Right lobe of liver (tissue), 6 donors: Measurements from ENCODE around the gene LCTL. TPM values are rescaled to one million over a fixed set of nuclear protein-coding genes. Genes with fewer than 3 reads are reported as not detected.

Experiments used
- ATAC-seq, 4 donors: fragments of 200-7000 bp; cut with Tn5 transposase; one replicate each; pipeline ENCODE4 v1.9.1; 2020; ENCODE audit warnings: mild to moderate bottlenecking in 4 of 4, moderate library complexity in 4 of 4
- DNase-seq, 3 donors: peaks; one replicate each; pipeline ENCODE4 v3.0.0-alpha.2; 2020
- H3K27ac ChIP-seq, 3 donors: fragments of 200-600 bp; one replicate each; pipeline ENCODE4 v1.8.0; 2022
- H3K27me3 ChIP-seq, 2 donors: fragments of 200-600 bp; one replicate each; pipeline ENCODE4 v1.8.0; 2022
- H3K36me3 ChIP-seq, 4 donors: fragments of 200-600 bp; sonication (generic) in 1 of 4; one replicate each; pipeline versions ENCODE4 v1.5.1 to v1.8.0; 2017 to 2022; ENCODE audit warnings: control low read depth in 1 of 4
- H3K4me1 ChIP-seq, 4 donors: fragments of 200-600 bp; sonication (generic) in 1 of 4; one replicate each; pipeline versions ENCODE4 v1.5.1 to v1.8.0; 2017 to 2022; ENCODE audit warnings: control low read depth in 1 of 4
- H3K4me3 ChIP-seq, 3 donors: fragments of 200-600 bp; one replicate each; pipeline ENCODE4 v1.8.0; 2022
- H3K9me3 ChIP-seq, 4 donors: fragments of 200-600 bp; sonication (generic) in 1 of 4; one replicate each; pipeline versions ENCODE4 v1.5.1 to v1.8.0; 2017 to 2022; ENCODE audit warnings: control low read depth in 1 of 4
- CTCF ChIP-seq, 4 donors: fragments of 200-600 bp in 3 of 4; fragments of 450-650 bp in 1 of 4; IDR thresholded peaks; one replicate each; pipeline versions ENCODE4 v1.5.1 to v1.8.0; 2016 to 2022; ENCODE audit warnings: antibody characterized with exemption in 4 of 4, mild to moderate bottlenecking in 2 of 4
- POLR2A ChIP-seq: fragments of 450-650 bp; IDR thresholded peaks from one replicate; pipeline ENCODE4 v1.6.1; 2017; ENCODE audit warnings: antibody characterized with exemption, mild to moderate bottlenecking
- WGBS: methylation state at CpG from one replicate; pipeline ENCODE4 v1.1.6; 2018; ENCODE audit warnings: low coverage, low lambda C conversion rate; ENCODE audit not compliant: insufficient coverage; ENCODE audit errors: missing lambda C conversion rate; 5-methylcytosine and 5-hydroxymethylcytosine counted together
- intact Hi-C, 2 donors: fragments of 100-400 bp; cut with DNase I; formaldehyde crosslinking; loops; one replicate each; pipeline versions ENCODE4 v1.11.2 to v1.14.1; 2022
- total RNA-seq, 6 experiments: library from RNA; depleted of rRNA in 2 of 6; stranded (reverse); fragments of >200 nt in 2 of 6; fragmentation: NEBNext Ultra II Directional in 3 of 6; extraction: Animal tissue kit (Norgen Biotek cat#: 25700) in 3 of 6; gene quantifications; one replicate each; pipeline versions ENCODE4 v1.1.0 to v1.2.4, GENCODE V29; 2016 to 2023
- donor health status: DM: no; HTN: yes; CAD: no.
- donor health status: DM: no; HTN: no; CAD: no.
- donor health status: DM: no; HTN: no; CAD: no.
- donor health status: DM: no; HTN: yes; CAD: no.
- donor health status: DM: no; HTN: yes; CAD: no.

The LCTL gene
- total RNA-seq, 6 experiments from 2014 or later = not detected

GRCh38 chr15:66611257-66612053 lies 45.7 kb upstream of the LCTL start:
- TF ChIP-seq POLR2A (peak; percentile 41), CTCF (IDR thresholded peaks at IDR 0.05) (peak in 2 of 4 donors; percentile 7 to 10)
- Histone ChIP-seq H3K27me3 (no peaks in the 10 kb centered on the region), H3K9me3 (no peaks in the 10 kb centered on the region), H3K4me1 (peaks cover 0 to 9% (median 0%) of the 10 kb centered on the region in 4 donors), H3K27ac (peak overlapping the region in 2 of 3 donors; percentile 90 to 94), H3K36me3 (no peaks in the 10 kb centered on the region), H3K4me3 (no peak overlapping the region)
- DNase-seq = peak; percentile 76 to 97 (median 96)
- intact Hi-C loops = no loop called here
- peak; percentile 91 to 96 (median 96) for ATAC-seq
- WGBS = 58% methylated on average over 4 of the region's 13 CpGs

GRCh38 chr15:66609876-66610275 lies 44.1 kb upstream of the LCTL start:
- no CpG with 5 or more reads among the region's 5 CpGs for WGBS

GRCh38 chr15:66608881-66609280 lies 43.1 kb upstream of the LCTL start:
- ATAC-seq = no peak
- TF ChIP-seq CTCF (IDR thresholded peaks at IDR 0.05) (no peak), POLR2A (no peak)

More at GRCh38 chr15:66609876-66610275, 44.1 kb upstream of the LCTL start:
- no peak overlapping the region for H3K4me3 ChIP-seq
- no peak overlapping the region for H3K27ac ChIP-seq
- H3K9me3 ChIP-seq = no peaks in the 10 kb centered on the region
- H3K27me3 ChIP-seq = no peaks in the 10 kb centered on the region
- DNase-seq (peak in 1 of 3 donors; percentile 24), ATAC-seq (no peak)
- intact Hi-C loops = loop anchor here (10.0 kb wide), 2 partner anchors 85 to 165 kb away; no protein-coding TSS in a partner anchor
- H3K4me1 ChIP-seq = peaks cover 0 to 9% (median 0%) of the 10 kb centered on the region in 4 donors
- TF ChIP-seq POLR2A (no peak), CTCF (IDR thresholded peaks at IDR 0.05) (no peak)
- H3K36me3 ChIP-seq = no peaks in the 10 kb centered on the region

DNA sequence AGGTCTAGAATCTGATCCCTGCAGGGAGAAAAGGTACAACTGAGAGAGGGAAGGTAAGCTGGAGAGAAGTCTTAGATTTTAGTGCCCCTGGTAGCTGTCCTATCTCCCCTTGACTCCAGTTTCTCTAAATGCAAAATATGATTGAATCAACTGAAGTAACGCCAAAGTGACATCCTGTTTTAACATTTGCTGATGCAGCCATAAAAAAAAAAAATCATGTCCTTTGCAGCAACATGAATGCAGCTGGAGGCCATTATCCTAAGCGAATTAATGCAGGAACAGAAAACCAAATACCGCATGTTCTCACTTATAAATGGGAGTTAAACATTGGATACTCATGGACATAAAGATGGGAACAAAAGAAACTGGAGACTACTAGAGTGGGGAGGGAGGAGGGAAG lies 42.4 kb upstream of the LCTL start:
- ATAC-seq (no peak), DNase-seq (no peak)
- H3K27me3 ChIP-seq = no peaks in the 10 kb centered on the region
- no peaks in the 10 kb centered on the region for H3K36me3 ChIP-seq
- TF ChIP-seq POLR2A = no peak
- TF ChIP-seq CTCF (IDR thresholded peaks at IDR 0.05) = no peak
- intact Hi-C loops = loop anchor here (10.0 kb wide), 2 partner anchors 87 to 167 kb away; no protein-coding TSS in a partner anchor
- H3K27ac ChIP-seq = no peak overlapping the region
- 56% methylated on average over 3 of the region's 3 CpGs for WGBS
- H3K4me3 ChIP-seq = no peak overlapping the region
- no peaks in the 10 kb centered on the region for H3K9me3 ChIP-seq
- H3K4me1 ChIP-seq = peaks cover 0 to 9% (median 0%) of the 10 kb centered on the region in 4 donors

More at GRCh38 chr15:66608881-66609280, 43.1 kb upstream of the LCTL start:
- DNase-seq = peak in 1 of 3 donors; percentile 1
- Histone ChIP-seq H3K27me3 (no peaks in the 10 kb centered on the region), H3K27ac (no peak overlapping the region), H3K36me3 (no peaks in the 10 kb centered on the region), H3K4me1 (peaks cover 0 to 9% (median 0%) of the 10 kb centered on the region in 4 donors), H3K4me3 (no peak overlapping the region), H3K9me3 (no peaks in the 10 kb centered on the region)
- intact Hi-C loops = loop anchor here (10.0 kb wide), 2 partner anchors 86 to 166 kb away; no protein-coding TSS in a partner anchor
- WGBS = 100% methylated on average over 2 of the region's 2 CpGs
